Astrocyte (in vitro differentiated cells and primary cell): Measurements from ENCODE around the gene RPS6KA2. TPM values are rescaled to one million over a fixed set of nuclear protein-coding genes. Genes with fewer than 3 reads are reported as not detected.

Source experiments
- DNase-seq: peaks from one replicate; pipeline ENCODE4 v3.0.0-alpha.2; 2010; ENCODE audit warnings: low read depth
- FAIRE-seq: peaks from 2 replicates; lab custom pipeline; 2011; peaks lifted over from hg19 to GRCh38; lab: Jason Lieb, UNC
- H2AFZ ChIP-seq: 2 replicates; pipeline ENCODE4 v1.6.0; 2012; ENCODE audit warnings: low read depth, low read length, inconsistent platforms
- H3K27ac ChIP-seq: 2 replicates; pipeline ENCODE4 v1.5.1; 2011; ENCODE audit warnings: low read depth, low read length, inconsistent platforms
- H3K27me3 ChIP-seq: 2 replicates; pipeline ENCODE4 v1.6.0; 2011; ENCODE audit warnings: low read length, inconsistent platforms; ENCODE audit not compliant: insufficient read depth
- H3K36me3 ChIP-seq: 2 replicates; pipeline ENCODE4 v1.5.1; 2011; ENCODE audit warnings: low read length, inconsistent platforms; ENCODE audit not compliant: insufficient read depth
- H3K4me1 ChIP-seq: 2 replicates; pipeline ENCODE4 v1.5.1; 2011; ENCODE audit warnings: low read length, inconsistent platforms; ENCODE audit not compliant: insufficient read depth
- H3K4me2 ChIP-seq: 2 replicates; pipeline ENCODE4 v1.6.0; 2012; ENCODE audit warnings: low read length, inconsistent platforms
- H3K4me3 ChIP-seq: 2 replicates; pipeline ENCODE4 v1.5.1; 2011; ENCODE audit warnings: low read depth, mild to moderate bottlenecking, low read length, inconsistent platforms; ENCODE audit not compliant: insufficient read depth
- H3K79me2 ChIP-seq: 2 replicates; pipeline ENCODE4 v1.6.0; 2012; ENCODE audit warnings: mild to moderate bottlenecking, low read length, inconsistent platforms; ENCODE audit not compliant: insufficient read depth
- H3K9ac ChIP-seq: 2 replicates; pipeline ENCODE4 v1.6.0; 2012; ENCODE audit warnings: mild to moderate bottlenecking, low read length, inconsistent platforms
- H3K9me3 ChIP-seq: 2 replicates; pipeline ENCODE4 v1.5.1; 2012; ENCODE audit warnings: low read depth, mild to moderate bottlenecking, low read length, inconsistent platforms; ENCODE audit not compliant: insufficient read depth
- H4K20me1 ChIP-seq: 2 replicates; pipeline ENCODE4 v1.6.0; 2012; ENCODE audit warnings: low read length, inconsistent platforms; ENCODE audit not compliant: insufficient read depth
- H3K27ac Mint-ChIP-seq: one replicate; pipeline ENCODE4 v1.8.0; 2021; ENCODE audit warnings: mild to moderate bottlenecking, mixed read lengths; ENCODE audit not compliant: unreplicated experiment
- H3K27me3 Mint-ChIP-seq: one replicate; pipeline ENCODE4 v1.8.0; 2021; ENCODE audit warnings: low read depth, mixed read lengths; ENCODE audit not compliant: unreplicated experiment
- H3K36me3 Mint-ChIP-seq: one replicate; pipeline ENCODE4 v1.8.0; 2021; ENCODE audit warnings: low read depth, mixed read lengths; ENCODE audit not compliant: unreplicated experiment
- H3K4me1 Mint-ChIP-seq: one replicate; pipeline ENCODE4 v1.8.0; 2021; ENCODE audit warnings: low read depth, mixed read lengths; ENCODE audit not compliant: unreplicated experiment
- H3K4me3 Mint-ChIP-seq: one replicate; pipeline ENCODE4 v1.8.0; 2021; ENCODE audit warnings: mild to moderate bottlenecking, moderate library complexity, mixed read lengths; ENCODE audit not compliant: unreplicated experiment
- H3K9me3 Mint-ChIP-seq: one replicate; pipeline ENCODE4 v1.8.0; 2021; ENCODE audit warnings: mild to moderate bottlenecking, mixed read lengths; ENCODE audit not compliant: unreplicated experiment
- CTCF ChIP-seq: IDR thresholded peaks from 2 replicates; pipeline ENCODE4 v1.5.1; 2011; ENCODE audit warnings: low read depth, mild to moderate bottlenecking, inconsistent platforms, low read length, moderate library complexity; ENCODE audit not compliant: insufficient read depth
- EZH2 ChIP-seq: IDR thresholded peaks from 2 replicates; pipeline ENCODE4 v1.6.1; 2012; ENCODE audit warnings: mild to moderate bottlenecking, low read length, inconsistent platforms; ENCODE audit not compliant: insufficient read depth
- total RNA-seq: library from RNA; stranded (reverse); gene quantifications from 2 replicates; pipeline ENCODE4 v1.2.1, GENCODE V29; 2021

RPS6KA2 gene
- total RNA-seq, 1 donor from 2014 or later, result 33.5 TPM

- H3K4me2 ChIP-seq, result no peak overlapping the region
- no peak overlapping the region for H3K27ac ChIP-seq
- TF ChIP-seq CTCF (no peak), EZH2 (no peak)
- Mint-ChIP-seq H3K27me3 (no peaks in the 10 kb centered on the region), H3K27ac (no peak overlapping the region), H3K36me3 (peaks cover 18% of the 10 kb centered on the region), H3K9me3 (no peaks in the 10 kb centered on the region), H3K4me3 (no peak overlapping the region), H3K4me1 (peaks cover 13% of the 10 kb centered on the region)
- no peak overlapping the region for H3K9ac ChIP-seq
- peaks cover 12% of the 10 kb centered on the region for H4K20me1 ChIP-seq
- peaks cover 20% of the 10 kb centered on the region for H3K4me1 ChIP-seq
- no peaks in the 10 kb centered on the region for H3K27me3 ChIP-seq
- H3K4me3 ChIP-seq, result no peak overlapping the region
- H2AFZ ChIP-seq, result no peak overlapping the region
- H3K9me3 ChIP-seq, result no peaks in the 10 kb centered on the region
- peaks cover 29% of the 10 kb centered on the region for H3K79me2 ChIP-seq
- FAIRE-seq (no peak), DNase-seq (no peak)
- H3K36me3 ChIP-seq, result no peaks in the 10 kb centered on the region
Measured at GRCh38 chr6:166565084-166565967, 61.7 kb downstream of the RPS6KA2 start.

- TF ChIP-seq EZH2 (no peak), CTCF (no peak)
- Histone ChIP-seq H3K36me3 (no peaks in the 10 kb centered on the region), H3K9me3 (peaks cover 2% of the 10 kb centered on the region), H3K4me1 (peaks cover 24% of the 10 kb centered on the region), H4K20me1 (peaks cover 12% of the 10 kb centered on the region), H3K27me3 (no peaks in the 10 kb centered on the region), H2AFZ (no peak overlapping the region), H3K4me3 (no peak overlapping the region), H3K4me2 (no peak overlapping the region), H3K27ac (no peak overlapping the region), H3K9ac (no peak overlapping the region), H3K79me2 (peaks cover 15% of the 10 kb centered on the region)
- Mint-ChIP-seq H3K4me1 (peaks cover 17% of the 10 kb centered on the region), H3K9me3 (no peaks in the 10 kb centered on the region), H3K27ac (no peak overlapping the region), H3K36me3 (peaks cover 26% of the 10 kb centered on the region), H3K27me3 (no peaks in the 10 kb centered on the region), H3K4me3 (no peak overlapping the region)
- FAIRE-seq (no peak), DNase-seq (no peak)
Measured at GRCh38 chr6:166563805-166564204, 63.2 kb downstream of the RPS6KA2 start.

GRCh38 chr6:166563200-166563599 is 63.9 kb downstream of the RPS6KA2 start:
- Histone ChIP-seq H3K4me3 (no peak overlapping the region), H3K4me2 (no peak overlapping the region), H3K27ac (no peak overlapping the region), H2AFZ (no peak overlapping the region), H3K9ac (no peak overlapping the region), H4K20me1 (peaks cover 12% of the 10 kb centered on the region), H3K27me3 (no peaks in the 10 kb centered on the region), H3K79me2 (peaks cover 21% of the 10 kb centered on the region), H3K4me1 (peaks cover 30% of the 10 kb centered on the region), H3K36me3 (no peaks in the 10 kb centered on the region), H3K9me3 (peaks cover 2% of the 10 kb centered on the region)
- Mint-ChIP-seq H3K9me3 (no peaks in the 10 kb centered on the region), H3K36me3 (peaks cover 27% of the 10 kb centered on the region), H3K27me3 (no peaks in the 10 kb centered on the region), H3K4me3 (no peak overlapping the region), H3K4me1 (peaks cover 21% of the 10 kb centered on the region), H3K27ac (no peak overlapping the region)
- DNase-seq, result no peak
- FAIRE-seq, result no peak
- no peak for TF ChIP-seq EZH2
- no peak for TF ChIP-seq CTCF
